Activated naive CD4-positive, alpha-beta T cell treated with anti-CD3 and anti-CD28 coated beads for 36 hours (primary cell): ENCODE data around the gene SDF4. TPM values are rescaled to one million over a fixed set of nuclear protein-coding genes. Genes with fewer than 3 reads are reported as not detected.

Experiments
- CTCF ChIA-PET: fragments of 350-600 bp; sonication (Branson Sonifier 250); formaldehyde crosslinking; loops from one replicate; lab custom pipeline; 2021; ENCODE audit warnings: antibody characterized with exemption; lab: Charles Lee
- DNase-seq: peaks from one replicate; pipeline ENCODE4 v3.0.0-alpha.2; 2020
- H3K27ac Mint-ChIP-seq: one replicate; pipeline ENCODE4 v1.8.0; 2021; ENCODE audit warnings: mild to moderate bottlenecking, mixed read lengths
- H3K27me3 Mint-ChIP-seq: one replicate; pipeline ENCODE4 v1.8.0; 2021; ENCODE audit warnings: low read depth, mixed read lengths
- H3K36me3 Mint-ChIP-seq: one replicate; pipeline ENCODE4 v1.8.0; 2021; ENCODE audit warnings: low read depth, mixed read lengths
- H3K4me1 Mint-ChIP-seq: one replicate; pipeline ENCODE4 v1.8.0; 2021; ENCODE audit warnings: low read depth, mixed read lengths
- H3K4me3 Mint-ChIP-seq: one replicate; pipeline ENCODE4 v1.8.0; 2021; ENCODE audit warnings: mild to moderate bottlenecking, moderate library complexity, mixed read lengths
- H3K9me3 Mint-ChIP-seq: one replicate; pipeline ENCODE4 v1.8.0; 2021; ENCODE audit warnings: mixed read lengths
- intact Hi-C: fragments of 100-400 bp; cut with micrococcal nuclease; formaldehyde crosslinking; loops from one replicate; pipeline ENCODE4 v1.15.1; 2023
- total RNA-seq, 2 experiments: library from RNA; stranded (reverse); gene quantifications; one replicate each; pipeline ENCODE4 v1.2.3, GENCODE V29; 2021

Gene SDF4, protein sequence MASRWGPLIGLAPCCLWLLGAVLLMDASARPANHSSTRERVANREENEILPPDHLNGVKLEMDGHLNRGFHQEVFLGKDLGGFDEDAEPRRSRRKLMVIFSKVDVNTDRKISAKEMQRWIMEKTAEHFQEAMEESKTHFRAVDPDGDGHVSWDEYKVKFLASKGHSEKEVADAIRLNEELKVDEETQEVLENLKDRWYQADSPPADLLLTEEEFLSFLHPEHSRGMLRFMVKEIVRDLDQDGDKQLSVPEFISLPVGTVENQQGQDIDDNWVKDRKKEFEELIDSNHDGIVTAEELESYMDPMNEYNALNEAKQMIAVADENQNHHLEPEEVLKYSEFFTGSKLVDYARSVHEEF
- 10 to 100 TPM; 74.7 to 79.5 TPM for total RNA-seq

DNA sequence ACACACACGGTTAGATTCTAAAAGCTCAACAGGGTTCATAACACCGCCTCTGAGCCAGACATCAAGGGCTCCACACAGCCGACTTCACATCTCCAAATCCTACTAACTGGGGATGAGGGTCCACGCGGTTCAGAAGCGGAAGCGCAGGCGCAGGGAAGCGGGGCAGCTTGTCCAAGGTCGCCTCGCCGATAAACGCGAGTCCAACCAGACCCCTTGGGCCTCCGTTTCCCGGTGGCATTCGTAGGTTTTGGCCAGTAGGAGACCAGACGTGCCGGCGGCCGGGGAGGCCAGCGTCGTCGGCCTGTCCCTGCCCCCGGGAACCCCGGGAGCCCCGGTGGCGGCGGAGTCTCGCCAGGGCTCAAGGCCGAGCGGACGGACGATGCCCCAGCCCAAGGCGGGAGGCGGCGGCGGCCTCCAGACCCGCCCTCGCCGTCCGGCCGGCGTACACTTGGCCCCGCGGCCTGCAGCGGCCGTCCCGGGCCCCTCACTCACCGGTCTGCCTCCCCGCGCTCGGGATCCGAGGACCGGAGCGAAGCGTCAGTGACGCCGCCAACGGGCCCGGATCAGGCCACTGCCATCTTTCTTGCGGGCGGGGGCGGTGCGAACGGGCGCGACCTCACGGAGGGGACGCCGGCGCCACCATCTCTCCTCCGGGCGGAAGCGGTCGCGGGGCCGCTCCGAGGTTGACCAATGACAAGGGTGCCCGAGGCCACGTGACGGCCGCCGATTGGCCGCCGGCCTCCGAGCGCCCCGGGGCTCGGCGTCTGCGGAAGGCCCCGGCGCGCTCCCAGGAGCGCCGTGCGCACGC is at the start of gene SDF4:
Gene SDF4 (minus strand): TSS at position 602 of the 808 bp plus-strand sequence. CDS start 3,229 bp downstream, outside the sequence.
- peaks cover 21% of the 10 kb centered on the region for H3K36me3 Mint-ChIP-seq
- intact Hi-C loops, result loop anchor here (1.0 to 10.0 kb wide), 6 partner anchors 19 to 197 kb away; partner anchors contain the start of genes C1orf159, PUSL1 and UBE2J2
- peaks cover 35% of the 10 kb centered on the region for H3K4me1 Mint-ChIP-seq

DNA sequence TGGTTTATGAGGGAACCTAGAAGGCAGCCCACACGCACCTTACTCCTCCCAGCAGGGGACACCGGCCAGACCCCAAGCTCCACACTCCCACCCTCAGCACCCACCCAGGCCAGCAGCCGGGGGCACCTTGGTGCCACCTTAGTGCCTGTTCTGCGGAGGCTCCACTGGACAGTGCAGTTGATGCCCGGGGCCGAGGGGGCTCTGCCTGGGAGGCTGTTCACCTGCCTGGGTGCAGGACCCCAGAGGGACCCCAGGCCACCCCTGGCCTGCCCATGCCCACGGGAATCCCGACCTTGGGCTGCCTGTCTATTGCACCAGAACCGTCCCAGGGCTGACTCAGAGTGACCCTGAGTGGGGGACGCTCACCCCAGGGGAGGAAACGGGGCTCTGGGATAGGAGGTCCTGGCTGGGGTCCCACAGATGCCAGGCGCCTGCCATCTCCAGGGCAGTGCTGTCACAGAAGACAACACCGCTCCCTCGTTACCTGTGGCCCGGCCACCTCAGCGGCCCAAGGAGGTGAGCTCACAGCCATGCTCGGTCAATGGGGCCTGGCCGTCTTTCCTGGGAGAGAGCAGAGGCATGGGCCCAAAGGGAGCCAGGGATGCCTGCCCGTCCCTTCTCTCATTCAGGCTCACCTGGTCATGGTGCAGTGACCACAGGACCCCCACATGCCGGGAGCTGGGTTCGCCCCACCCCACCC is 49.1 kb upstream of the SDF4 start:
- Mint-ChIP-seq H3K27me3 (no peaks in the 10 kb centered on the region), H3K4me3 (no peak overlapping the region), H3K36me3 (no peaks in the 10 kb centered on the region), H3K9me3 (no peaks in the 10 kb centered on the region), H3K4me1 (no peaks in the 10 kb centered on the region), H3K27ac (no peak overlapping the region)
- CTCF ChIA-PET, result interaction anchor here (1.5 kb wide), 1 partner anchor 19 kb away, joined by 4 read pairs; no protein-coding TSS in a partner anchor
- intact Hi-C loops, result no loop called here
- no peak for DNase-seq

More for the DNA sequence above, at the start of gene SDF4:
- H3K27me3 Mint-ChIP-seq, result no peaks in the 10 kb centered on the region
- peak within 1 kb of the TSS; percentile 86 for H3K4me3 Mint-ChIP-seq
- peak; percentile 97 for DNase-seq
- H3K27ac Mint-ChIP-seq, result peak within 1 kb of the TSS; percentile 86
- no peaks in the 10 kb centered on the region for H3K9me3 Mint-ChIP-seq
- CTCF ChIA-PET, result interaction anchor here (1.0 to 1.5 kb wide), 2 partner anchors 51 to 109 kb away, joined by 3 to 9 read pairs; no protein-coding TSS in a partner anchor

DNA sequence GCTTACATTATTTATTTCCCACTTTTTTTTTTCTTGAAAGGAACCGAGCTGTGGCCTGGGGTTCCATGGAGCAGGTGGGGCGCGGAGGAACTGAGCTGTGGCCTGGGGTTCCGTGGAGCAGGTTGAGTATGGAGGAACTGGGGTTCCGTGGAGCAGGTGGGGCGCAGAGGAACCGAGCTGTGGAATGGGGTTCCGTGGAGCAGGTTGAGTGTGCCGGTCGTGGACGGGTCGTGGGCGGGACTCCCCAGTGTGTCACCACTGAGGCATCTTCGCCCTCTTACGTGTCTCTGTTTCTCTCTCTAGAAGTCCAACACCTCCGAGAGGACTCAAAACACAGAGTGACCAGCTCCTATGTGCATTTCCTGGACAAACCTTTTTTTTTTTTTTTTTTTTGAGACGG is 47.2 kb upstream of the SDF4 start:
- Mint-ChIP-seq H3K4me1 (peaks cover 4% of the 10 kb centered on the region), H3K4me3 (no peak overlapping the region), H3K27ac (no peak overlapping the region), H3K27me3 (no peaks in the 10 kb centered on the region), H3K9me3 (no peaks in the 10 kb centered on the region), H3K36me3 (no peaks in the 10 kb centered on the region)
- DNase-seq, result no peak
- intact Hi-C loops, result no loop called here
- CTCF ChIA-PET, result interaction anchor here (0.6 to 0.7 kb wide), 2 partner anchors 21 to 276 kb away, joined by 3 to 4 read pairs; no protein-coding TSS in a partner anchor

DNA sequence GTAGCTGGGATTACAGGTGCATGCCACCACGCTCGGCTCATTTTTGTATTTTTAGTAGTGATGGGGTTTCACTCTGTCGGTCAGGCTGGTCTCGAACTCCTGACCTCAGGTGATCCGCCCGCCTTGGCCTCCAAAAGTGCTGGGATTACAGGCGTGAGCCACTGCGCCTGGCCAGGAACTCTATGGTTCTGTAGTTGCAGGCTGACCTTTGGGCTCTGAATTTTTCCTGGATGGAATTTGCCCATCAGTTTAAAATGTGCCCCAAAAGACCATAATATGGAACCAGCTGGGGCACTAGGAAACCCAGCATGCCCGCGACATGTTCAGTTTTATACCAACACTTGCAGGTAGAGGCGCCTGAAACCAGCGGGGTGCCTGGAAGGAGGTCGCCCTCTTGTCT is 46.8 kb upstream of the SDF4 start:
- H3K36me3 Mint-ChIP-seq, result no peaks in the 10 kb centered on the region
- no peaks in the 10 kb centered on the region for H3K9me3 Mint-ChIP-seq
- no peak for DNase-seq
- no peaks in the 10 kb centered on the region for H3K27me3 Mint-ChIP-seq
- no peak overlapping the region for H3K4me3 Mint-ChIP-seq
- H3K27ac Mint-ChIP-seq, result no peak overlapping the region
- intact Hi-C loops, result no loop called here
- peaks cover 4% of the 10 kb centered on the region for H3K4me1 Mint-ChIP-seq
- CTCF ChIA-PET, result interaction anchor here (0.6 to 0.7 kb wide), 2 partner anchors 22 to 276 kb away, joined by 3 to 4 read pairs; no protein-coding TSS in a partner anchor

DNA sequence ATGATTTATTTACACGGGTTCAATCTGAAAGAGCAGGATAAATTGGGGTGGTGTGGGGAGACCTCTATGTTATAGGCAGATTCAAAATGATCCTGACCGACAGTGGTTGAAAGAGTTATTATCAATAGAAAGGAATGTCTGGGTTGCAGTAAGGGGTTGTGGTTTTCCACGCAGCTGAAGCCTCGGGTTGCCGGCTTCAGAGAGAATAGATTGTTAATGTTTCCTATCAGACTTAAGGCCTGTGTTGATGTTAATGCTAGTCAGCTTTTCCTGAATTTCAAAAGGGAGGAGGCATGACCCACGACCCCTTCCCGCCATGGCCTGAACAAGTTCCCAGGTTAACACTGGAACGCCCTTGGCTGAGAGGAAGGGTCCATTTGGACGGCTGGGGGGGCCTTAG is 44.0 kb upstream of the SDF4 start:
- Mint-ChIP-seq H3K27ac (no peak overlapping the region), H3K27me3 (no peaks in the 10 kb centered on the region), H3K9me3 (no peaks in the 10 kb centered on the region), H3K36me3 (peaks cover 9% of the 10 kb centered on the region), H3K4me1 (peaks cover 24% of the 10 kb centered on the region), H3K4me3 (no peak overlapping the region)
- no peak for DNase-seq
- CTCF ChIA-PET, result interaction anchor here (0.7 kb wide), 1 partner anchor 153 kb away, joined by 3 read pairs; no protein-coding TSS in a partner anchor
- intact Hi-C loops, result no loop called here

DNA sequence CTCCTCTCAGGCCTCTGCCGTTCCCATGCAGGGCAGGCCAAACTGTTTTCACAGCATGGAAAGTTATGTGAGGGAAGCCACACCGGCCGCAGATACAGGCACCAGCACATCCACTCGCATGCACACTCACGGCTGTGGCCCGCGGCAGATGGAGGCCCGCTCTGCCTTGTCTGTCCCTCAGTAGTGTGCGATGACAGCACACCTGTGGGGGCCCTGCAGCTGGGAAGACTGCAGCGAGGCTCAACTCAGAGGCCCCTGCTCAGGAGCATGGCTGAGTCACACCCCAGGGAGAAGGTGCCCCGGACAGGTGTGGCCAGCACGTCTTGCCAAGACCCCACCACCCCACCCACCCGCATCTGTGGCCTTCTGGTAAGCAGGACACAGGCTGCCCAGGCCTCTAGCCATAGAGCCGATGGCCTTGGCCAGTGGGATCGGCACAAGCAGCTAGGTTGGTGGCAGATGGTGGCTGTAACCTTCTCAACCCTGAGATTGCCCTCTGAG is 43.2 kb upstream of the SDF4 start:
- H3K27ac Mint-ChIP-seq, result no peak overlapping the region
- DNase-seq, result no peak
- no peaks in the 10 kb centered on the region for H3K9me3 Mint-ChIP-seq
- intact Hi-C loops, result no loop called here
- CTCF ChIA-PET, result interaction anchor here (0.7 kb wide), 1 partner anchor 152 kb away, joined by 3 read pairs; no protein-coding TSS in a partner anchor
- H3K36me3 Mint-ChIP-seq, result peaks cover 14% of the 10 kb centered on the region
- no peaks in the 10 kb centered on the region for H3K27me3 Mint-ChIP-seq
- H3K4me3 Mint-ChIP-seq, result peak overlapping the region; percentile 60
- H3K4me1 Mint-ChIP-seq, result peaks cover 32% of the 10 kb centered on the region

DNA sequence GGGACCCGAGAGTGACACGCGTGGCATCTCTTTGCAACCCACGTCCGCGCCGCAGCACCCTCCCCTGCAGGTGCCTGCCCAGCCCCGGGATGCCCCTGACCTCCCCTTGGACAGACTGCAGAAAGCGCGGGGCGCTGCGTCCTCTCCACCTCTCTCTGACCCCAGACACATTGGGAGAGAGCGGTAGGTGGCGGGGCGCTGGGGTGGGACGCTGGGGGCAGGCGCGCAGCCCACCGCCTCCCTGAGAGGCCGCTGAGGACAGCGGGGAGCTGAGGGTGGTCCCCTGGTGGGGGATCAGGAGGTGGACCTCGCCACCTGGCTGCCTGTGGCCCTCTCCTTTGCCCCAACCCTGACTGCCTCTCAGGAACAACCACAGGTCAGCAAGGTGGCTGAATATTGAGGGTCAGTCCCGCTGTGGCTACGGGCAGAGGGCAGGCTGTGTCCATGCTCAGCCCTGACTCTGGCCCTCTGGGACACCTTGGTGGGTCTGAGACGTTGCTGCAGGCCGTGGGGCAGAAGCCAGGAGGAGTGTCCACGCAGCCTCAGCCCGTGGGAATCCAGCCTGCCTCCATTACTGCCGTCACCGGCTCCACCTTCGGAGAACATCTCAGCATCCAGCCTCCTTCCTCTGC is 42.6 kb upstream of the SDF4 start:
- intact Hi-C loops, result no loop called here
- Mint-ChIP-seq H3K4me1 (peaks cover 36% of the 10 kb centered on the region), H3K36me3 (peaks cover 15% of the 10 kb centered on the region), H3K4me3 (peak overlapping the region; percentile 60), H3K27ac (no peak overlapping the region), H3K9me3 (no peaks in the 10 kb centered on the region), H3K27me3 (no peaks in the 10 kb centered on the region)
- no peak for DNase-seq
- CTCF ChIA-PET, result no interaction called here

DNA sequence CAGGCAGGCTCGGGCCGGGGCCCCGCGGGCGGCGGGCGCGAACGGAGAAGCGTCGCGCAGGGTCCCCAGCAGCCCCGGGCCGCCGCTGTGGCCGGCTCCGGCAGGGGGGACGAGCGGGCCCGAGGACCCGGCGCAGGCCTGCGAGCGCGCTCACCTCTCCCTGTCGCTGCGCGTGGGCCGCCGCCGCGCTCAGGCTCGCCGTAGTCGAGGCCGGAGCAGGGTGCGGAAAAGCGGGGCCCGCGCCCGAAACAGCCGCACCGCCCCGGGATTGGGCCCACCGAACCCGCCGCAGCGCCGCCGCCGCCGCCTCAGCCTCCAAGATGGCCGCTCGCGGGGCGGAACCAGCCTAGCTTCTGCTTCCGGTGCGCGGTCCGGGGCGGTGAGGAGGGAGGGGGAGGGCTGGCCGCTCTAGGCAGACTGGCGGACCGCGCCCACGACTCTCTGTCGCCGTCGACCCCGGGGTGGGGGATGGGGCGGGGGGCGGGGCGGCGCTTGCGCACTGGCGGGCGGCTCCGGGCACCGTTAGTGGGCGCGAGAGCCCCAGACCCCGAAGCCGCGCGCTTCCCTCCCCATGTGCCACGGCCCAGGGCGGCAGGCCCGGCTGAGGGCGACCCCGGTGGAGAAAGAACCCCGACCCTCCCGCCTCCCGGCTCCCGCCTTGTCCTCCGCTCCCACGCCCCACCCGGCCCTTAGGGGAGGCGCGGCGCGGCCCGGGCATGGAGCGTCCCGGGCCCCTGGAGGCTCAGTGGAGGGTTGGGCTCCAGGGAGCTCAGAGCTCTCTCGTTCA is 41.9 kb upstream of the SDF4 start, which contains the start of gene UBE2J2:
Gene UBE2J2 (minus strand): TSS at position 343 of the 787 bp plus-strand sequence. CDS start 5,862 bp downstream, outside the sequence.
- intact Hi-C loops, result loop anchor here (1.0 to 2.0 kb wide), 2 partner anchors 35 to 43 kb away; partner anchors contain the start of gene PUSL1
- DNase-seq, result peak; percentile 95
- CTCF ChIA-PET, result interaction anchor here (0.5 to 0.6 kb wide), 2 partner anchors 8 to 289 kb away, joined by 3 read pairs; no protein-coding TSS in a partner anchor
- Mint-ChIP-seq H3K27ac (peak within 1 kb of the TSS; percentile 80), H3K4me1 (peaks cover 39% of the 10 kb centered on the region), H3K36me3 (peaks cover 15% of the 10 kb centered on the region), H3K9me3 (no peaks in the 10 kb centered on the region), H3K27me3 (no peaks in the 10 kb centered on the region), H3K4me3 (peak within 1 kb of the TSS; percentile 85)

DNA sequence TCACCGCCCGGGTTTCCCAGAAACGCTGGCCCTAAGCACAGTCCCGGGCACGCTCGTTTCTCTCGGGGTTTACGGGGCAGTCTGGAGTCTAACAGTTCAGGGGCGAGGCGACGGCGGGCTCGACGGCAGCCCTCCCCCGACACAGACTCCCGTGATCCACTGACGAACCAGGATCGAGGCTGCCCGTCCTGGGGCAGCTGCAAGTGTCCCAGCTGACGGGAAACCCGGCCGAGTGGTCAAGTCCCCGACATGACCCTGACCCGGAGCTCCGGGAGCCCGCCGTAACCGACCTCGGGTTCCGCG is 41.4 kb upstream of the SDF4 start:
- Mint-ChIP-seq H3K27me3 (no peaks in the 10 kb centered on the region), H3K4me3 (peak overlapping the region; percentile 85), H3K27ac (peak overlapping the region; percentile 80), H3K9me3 (no peaks in the 10 kb centered on the region), H3K4me1 (peaks cover 39% of the 10 kb centered on the region), H3K36me3 (peaks cover 15% of the 10 kb centered on the region)
- CTCF ChIA-PET, result interaction anchor here (0.5 to 0.6 kb wide), 2 partner anchors 9 to 289 kb away, joined by 3 read pairs; no protein-coding TSS in a partner anchor
- no peak for DNase-seq
- intact Hi-C loops, result loop anchor here (1.0 to 2.0 kb wide), 2 partner anchors 35 to 42 kb away; partner anchors contain the start of gene PUSL1

DNA sequence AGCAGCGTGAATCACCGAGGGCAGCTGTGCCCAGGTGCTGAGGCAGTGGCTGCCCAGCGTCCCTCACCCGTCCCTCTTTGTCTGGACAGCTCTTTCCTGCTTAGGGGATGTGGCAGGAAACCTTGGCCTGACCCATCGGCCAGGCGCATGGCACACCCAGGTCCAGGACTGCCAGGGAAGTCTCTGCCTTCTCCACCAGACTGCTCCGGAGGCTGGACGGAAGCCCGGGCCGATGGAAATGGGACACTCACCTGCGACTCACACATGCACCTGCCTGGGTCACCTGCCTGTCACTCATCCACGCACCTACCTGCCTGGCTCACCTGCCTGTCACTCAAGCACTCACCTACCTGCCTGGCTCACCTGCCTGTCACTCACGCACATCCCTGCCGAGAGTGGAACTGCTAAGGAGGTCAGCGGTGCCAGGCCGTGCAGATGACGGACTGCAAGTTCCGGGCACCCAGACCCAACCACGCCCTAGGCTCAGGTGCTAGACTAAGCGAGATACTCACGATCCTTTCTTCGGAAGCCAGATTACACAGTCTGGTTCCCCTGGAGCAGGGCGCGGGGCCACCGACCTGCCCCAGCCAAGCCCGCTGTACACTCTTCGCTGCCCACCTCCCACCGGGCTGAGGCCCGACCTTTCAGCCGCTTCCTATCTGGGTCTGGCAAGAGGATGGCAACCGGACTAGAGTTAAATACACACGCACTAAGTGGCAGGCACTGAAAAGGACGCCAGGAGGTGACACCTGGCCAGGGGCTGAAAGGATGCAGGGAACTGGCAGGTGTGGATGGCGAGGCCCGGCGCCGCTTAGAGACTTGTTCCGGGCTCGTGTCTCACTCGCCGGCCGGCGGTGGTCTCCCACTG is 40.8 kb upstream of the SDF4 start:
- CTCF ChIA-PET, result interaction anchor here (2.3 kb wide), 1 partner anchor 150 kb away, joined by 10 read pairs; no protein-coding TSS in a partner anchor
- DNase-seq, result peak; percentile 27
- Mint-ChIP-seq H3K4me1 (peaks cover 39% of the 10 kb centered on the region), H3K4me3 (peak overlapping the region; percentile 85), H3K27me3 (no peaks in the 10 kb centered on the region), H3K9me3 (no peaks in the 10 kb centered on the region), H3K36me3 (peaks cover 18% of the 10 kb centered on the region), H3K27ac (peak overlapping the region; percentile 80)
- intact Hi-C loops, result loop anchor here (1.0 to 2.0 kb wide), 2 partner anchors 36 to 42 kb away; partner anchors contain the start of gene PUSL1
